Caki2 (cell line): ENCODE results near the gene PSMA3. TPM values are rescaled to one million over a fixed set of nuclear protein-coding genes. Genes with fewer than 3 reads are reported as not detected.
"Not testable (repeated sequence)": the region's sequence is repeated elsewhere in the genome, so short reads cannot be mapped to it uniquely, and the experiment has no call there.

Experiments
- DNase-seq: peaks from one replicate; pipeline ENCODE4 v3.0.0-alpha.2; 2015; ENCODE audit warnings: low read depth
- in situ Hi-C: cut with HindIII; loops from 2 replicates; pipeline ENCODE4 v1.10.0; 2016; ENCODE audit warnings: low sequenced_read_pairs, low pct_unique_long_range_greater_than_20kb, mixed read lengths
- total RNA-seq: library from RNA; depleted of rRNA; stranded (reverse); fragments of >200 nt; shearing (Covaris generic); gene quantifications from 2 replicates; pipeline ENCODE4 v1.2.3, GENCODE V29; 2014; ENCODE audit warnings: low replicate concordance

PSMA3 gene
- total RNA-seq, 1 experiment from 2014 or later = 135 TPM

- in situ Hi-C loops = no loop called here
- no peak for DNase-seq
Observed at GRCh38 chr14:58258156-58258555, 13.5 kb downstream of the PSMA3 start.

- in situ Hi-C loops = not testable (repeated sequence)
Observed at GRCh38 chr14:58262005-58262404, 17.4 kb downstream of the PSMA3 start.

GRCh38 chr14:58265401-58265800 is 20.8 kb downstream of the PSMA3 start:
- DNase-seq = no peak
- in situ Hi-C loops = no loop called here

More at GRCh38 chr14:58262005-58262404, 17.4 kb downstream of the PSMA3 start:
- not testable (repeated sequence) for DNase-seq

DNA sequence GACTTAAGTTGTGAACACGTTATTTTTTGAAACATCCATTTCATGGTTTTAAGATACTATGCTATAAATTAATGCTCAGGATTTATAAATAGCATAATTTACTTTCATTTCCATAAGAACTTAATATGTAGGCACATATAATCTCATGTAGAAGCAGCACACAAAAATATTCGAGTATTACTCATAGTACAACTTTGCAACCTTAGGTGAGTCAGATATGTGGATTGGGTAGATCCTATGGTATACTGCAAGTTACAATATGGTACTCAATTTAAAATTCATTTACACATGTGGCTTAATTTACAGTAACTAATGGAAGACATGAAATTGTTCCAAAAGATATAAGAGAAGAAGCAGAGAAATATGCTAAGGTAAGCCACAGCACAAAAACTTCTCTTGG is 26.0 kb downstream of the PSMA3 start:
- no peak for DNase-seq
- in situ Hi-C loops = no loop called here

GRCh38 chr14:58272588-58273372 is 28.1 kb downstream of the PSMA3 start:
- in situ Hi-C loops = no loop called here
- DNase-seq = peak; percentile 59

DNA sequence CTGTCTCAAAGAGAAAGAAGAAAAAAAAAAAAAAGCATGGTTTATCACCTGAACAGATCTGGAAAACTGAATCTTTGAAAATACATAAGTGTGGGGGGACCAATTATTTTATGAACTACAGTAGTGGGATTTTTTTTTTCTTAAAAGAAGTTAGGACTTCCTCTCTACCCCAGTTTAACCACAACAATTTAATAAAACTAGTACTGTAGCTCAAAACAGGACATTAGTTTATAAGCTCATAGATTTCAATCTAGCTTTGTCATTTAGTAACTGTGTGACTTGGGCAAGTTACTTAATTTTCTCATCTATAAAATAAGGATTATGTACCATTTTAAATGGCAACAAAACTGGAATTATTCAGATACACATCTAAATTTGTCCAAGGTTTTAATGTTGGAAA is 30.2 kb downstream of the PSMA3 start:
- in situ Hi-C loops = no loop called here
- DNase-seq = no peak

- no peak for DNase-seq
- in situ Hi-C loops = no loop called here
Observed at GRCh38 chr14:58275527-58276190, 31.0 kb downstream of the PSMA3 start.

- DNase-seq = no peak
- in situ Hi-C loops = no loop called here
Observed at GRCh38 chr14:58276208-58276607, 31.6 kb downstream of the PSMA3 start.

- in situ Hi-C loops = no loop called here
- DNase-seq = no peak
Observed at GRCh38 chr14:58278177-58278576, 33.5 kb downstream of the PSMA3 start.

DNA sequence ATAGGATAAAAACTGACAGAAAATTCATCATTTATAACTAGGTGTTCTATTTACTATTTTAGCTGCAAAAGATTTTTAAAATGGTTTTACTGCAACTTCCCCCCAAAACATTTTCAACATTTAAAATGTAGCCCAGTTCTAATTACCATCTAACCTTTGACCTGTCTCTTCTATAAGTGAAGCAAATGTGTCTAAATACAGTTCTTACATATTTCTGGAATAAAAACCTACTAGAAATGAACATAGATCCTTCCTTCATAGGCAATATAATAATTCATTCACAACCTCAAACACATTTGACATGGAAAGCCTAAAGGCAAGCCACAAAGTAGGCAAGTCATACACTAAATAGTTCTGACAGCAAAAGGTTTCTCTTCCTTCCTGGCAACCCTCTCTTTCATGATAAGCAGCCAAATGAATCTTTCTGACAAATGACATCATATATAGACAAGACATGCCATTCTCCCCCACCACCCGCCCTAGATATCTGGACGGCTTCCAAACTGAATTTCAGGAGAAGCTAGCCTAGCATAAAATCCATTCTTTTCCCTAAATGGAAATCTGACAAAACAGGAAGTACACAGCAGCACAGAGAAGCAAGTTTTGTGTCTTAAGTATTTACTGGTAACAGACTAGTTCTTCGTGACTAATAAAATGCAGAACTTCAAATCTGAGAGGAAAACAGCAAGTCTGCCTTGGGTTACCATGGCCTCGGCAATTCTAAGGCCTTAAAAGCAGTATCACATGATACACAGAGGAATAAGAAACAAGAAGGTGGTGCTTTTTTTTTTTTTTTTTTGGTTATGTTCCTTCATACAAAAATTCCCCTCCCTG is 36.5 kb downstream of the PSMA3 start:
- DNase-seq = peak; percentile 94
- in situ Hi-C loops = no loop called here

DNA sequence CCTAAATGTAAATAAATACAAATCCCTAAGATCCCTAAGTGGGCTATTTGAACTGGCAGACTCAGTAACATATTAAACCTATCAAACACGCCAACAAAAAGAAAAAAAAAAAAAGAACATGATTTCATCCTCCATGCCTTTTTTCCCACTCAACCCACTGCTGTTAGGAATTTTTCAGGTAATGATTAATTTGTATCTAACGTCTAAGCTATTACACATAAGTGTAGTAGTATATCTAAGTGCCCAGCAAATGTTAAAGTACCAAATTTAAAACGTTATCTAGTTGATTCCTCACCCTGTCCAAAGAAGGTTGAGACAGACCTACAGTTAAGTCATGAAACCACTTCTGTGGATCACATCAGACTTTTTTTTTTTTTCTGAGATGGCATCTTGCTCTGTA is 37.3 kb downstream of the PSMA3 start:
- in situ Hi-C loops = no loop called here
- peak; percentile 83 for DNase-seq

DNA sequence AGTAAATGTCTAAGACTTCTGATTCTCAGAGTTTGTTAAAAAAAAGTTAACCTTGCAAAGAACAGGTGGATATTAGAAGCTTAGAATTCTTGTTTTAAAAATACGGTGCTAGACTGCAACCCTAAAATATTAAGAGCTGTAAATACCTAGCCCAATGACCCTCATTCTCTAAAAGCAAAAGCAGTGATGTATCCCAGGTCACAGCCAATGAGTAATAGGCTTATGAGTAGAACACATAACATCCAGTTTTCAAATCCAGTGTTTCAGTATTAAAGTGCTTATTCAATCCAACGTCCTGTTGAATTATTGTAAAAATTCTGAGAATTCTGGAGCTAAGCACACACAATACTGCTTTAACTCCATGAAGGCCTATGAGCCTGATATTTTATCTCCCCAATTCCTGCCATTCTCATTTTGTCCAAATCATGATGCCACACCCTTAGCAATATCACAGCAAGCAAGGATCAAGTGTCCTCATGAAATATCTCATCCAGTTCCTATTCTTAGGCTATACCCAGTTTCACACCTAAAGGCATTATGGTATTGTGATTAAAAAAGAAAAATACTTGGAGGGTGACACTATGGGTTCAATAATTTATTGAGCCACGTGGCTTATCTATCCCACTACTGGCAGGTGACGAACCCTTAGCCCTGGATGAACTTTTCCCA is 38.4 kb downstream of the PSMA3 start:
- in situ Hi-C loops = no loop called here
- no peak for DNase-seq

GRCh38 chr14:58283730-58284129 is 39.1 kb downstream of the PSMA3 start:
- no peak for DNase-seq
- in situ Hi-C loops = no loop called here

DNA sequence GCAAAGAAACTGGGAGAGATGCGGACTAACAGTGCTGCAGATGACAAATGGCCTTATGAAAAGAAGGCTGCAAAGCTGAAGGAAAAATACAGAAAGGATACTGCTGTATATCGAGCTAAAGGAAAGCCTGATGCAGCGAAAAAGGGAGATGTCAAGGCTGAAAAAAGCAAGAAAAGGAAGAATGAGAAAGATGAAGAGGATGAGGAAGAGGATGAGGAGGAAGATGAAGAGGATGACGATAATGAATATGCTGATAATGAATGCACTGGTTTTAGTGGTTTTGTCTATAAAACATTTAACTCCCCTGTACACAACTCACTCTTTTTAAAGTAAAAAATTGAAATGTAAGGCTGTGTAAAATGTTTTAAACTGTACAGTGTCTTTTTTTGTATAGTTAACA is 40.5 kb downstream of the PSMA3 start:
- in situ Hi-C loops = no loop called here

DNA sequence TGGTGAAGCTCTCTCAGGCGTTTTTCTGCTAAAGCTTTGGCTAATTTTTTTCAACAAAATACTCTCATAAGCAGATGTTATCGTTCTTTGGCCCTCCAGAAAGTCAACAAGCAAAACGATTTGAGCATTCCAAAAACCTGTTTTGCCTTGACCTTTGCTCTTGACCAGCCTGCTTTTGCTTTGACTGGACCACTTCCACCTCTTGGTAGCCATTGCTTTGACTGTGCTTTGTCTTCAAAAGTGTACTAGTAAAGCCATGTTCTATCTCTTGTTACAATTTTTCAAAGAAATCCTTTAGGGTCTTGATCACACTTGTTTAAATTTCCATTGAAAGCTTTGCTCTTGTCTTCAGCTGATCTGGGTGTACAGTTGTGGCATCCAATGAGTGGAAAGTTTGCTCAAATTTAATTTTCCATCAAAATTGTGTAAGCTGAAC is 43.0 kb downstream of the PSMA3 start:
- in situ Hi-C loops = no loop called here
- DNase-seq = no peak

More for the DNA sequence above, 40.5 kb downstream of the PSMA3 start:
- DNase-seq = no peak

DNA sequence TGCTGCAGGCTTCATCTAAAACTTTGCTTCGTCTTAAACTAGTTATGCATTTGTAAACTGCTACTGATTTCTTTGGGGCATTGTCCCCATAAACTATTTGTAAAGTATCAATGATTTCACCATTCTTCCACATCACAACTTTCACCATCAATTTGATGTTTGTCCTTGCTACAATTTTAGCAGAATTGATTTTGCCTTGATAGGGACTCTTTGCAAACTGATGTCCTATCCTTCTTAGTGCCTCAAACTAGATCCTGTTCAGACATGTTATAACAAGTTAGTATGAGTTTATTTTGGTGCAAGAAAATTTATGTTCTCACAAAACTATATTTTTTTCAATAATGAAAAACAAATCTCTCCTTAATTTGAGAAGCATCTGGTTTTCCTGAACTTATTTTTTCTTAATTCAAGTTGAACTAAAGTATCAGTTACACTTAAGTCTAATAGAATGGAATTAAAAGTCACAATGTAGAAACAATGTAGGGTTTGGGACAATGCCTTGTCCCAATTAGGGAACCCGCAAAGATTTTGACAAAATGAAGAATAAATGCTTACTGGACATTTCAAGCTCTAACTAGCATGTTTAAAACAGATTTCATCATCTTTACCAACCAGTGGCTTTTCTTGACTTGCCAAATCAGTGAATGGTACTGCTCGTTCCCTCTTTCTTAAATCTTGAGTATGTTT is 43.6 kb downstream of the PSMA3 start:
- in situ Hi-C loops = no loop called here
- no peak for DNase-seq

- in situ Hi-C loops = no loop called here
- DNase-seq = no peak
Observed at GRCh38 chr14:58291646-58292045, 47.0 kb downstream of the PSMA3 start.

- DNase-seq = no peak
- in situ Hi-C loops = no loop called here
Observed at GRCh38 chr14:58292187-58292586, 47.5 kb downstream of the PSMA3 start.
